GM19397 (cell line): ENCODE measurements around the gene RNF14.

Experiments
- ATAC-seq: cut with Tn5 transposase; IDR thresholded peaks from one replicate; pipeline ENCODE4 v1.9.1; 2021; ENCODE audit warnings: mild to moderate bottlenecking, moderate library complexity; ENCODE audit not compliant: unreplicated experiment

RNF14 gene

DNA sequence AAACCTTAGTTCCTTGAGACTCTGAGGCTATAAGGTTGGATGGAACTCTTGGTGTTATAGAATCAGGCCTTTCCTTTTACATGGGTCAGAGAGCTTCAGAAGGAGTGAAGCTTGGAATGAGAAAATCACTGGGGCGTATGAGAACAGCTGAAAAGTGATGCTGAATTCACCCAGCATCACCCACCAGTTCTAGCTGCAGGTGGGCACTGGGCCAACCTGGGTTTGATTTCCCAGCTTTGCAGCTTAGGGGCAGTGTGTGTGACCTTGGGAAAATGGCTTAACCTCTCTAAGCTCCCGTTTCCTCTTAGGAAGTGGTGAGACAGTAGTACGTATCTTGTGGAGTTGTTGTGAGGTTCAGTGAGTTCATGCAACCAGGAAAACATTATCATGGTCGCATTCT lies 21.6 kb upstream of the RNF14 start:
- ATAC-seq = no peak

GRCh38 chr5:141948812-141949211 lies 20.1 kb upstream of the RNF14 start:
- no peak for ATAC-seq

- no peak for ATAC-seq
Measured at GRCh38 chr5:141949511-141949910, 19.4 kb upstream of the RNF14 start.

GRCh38 chr5:141950207-141951005 lies 18.5 kb upstream of the RNF14 start:
- no peak for ATAC-seq

- peak; percentile 70 for ATAC-seq
Measured at GRCh38 chr5:141951332-141951781, 17.5 kb upstream of the RNF14 start.

GRCh38 chr5:141952020-141952419 lies 16.9 kb upstream of the RNF14 start:
- ATAC-seq = no peak

DNA sequence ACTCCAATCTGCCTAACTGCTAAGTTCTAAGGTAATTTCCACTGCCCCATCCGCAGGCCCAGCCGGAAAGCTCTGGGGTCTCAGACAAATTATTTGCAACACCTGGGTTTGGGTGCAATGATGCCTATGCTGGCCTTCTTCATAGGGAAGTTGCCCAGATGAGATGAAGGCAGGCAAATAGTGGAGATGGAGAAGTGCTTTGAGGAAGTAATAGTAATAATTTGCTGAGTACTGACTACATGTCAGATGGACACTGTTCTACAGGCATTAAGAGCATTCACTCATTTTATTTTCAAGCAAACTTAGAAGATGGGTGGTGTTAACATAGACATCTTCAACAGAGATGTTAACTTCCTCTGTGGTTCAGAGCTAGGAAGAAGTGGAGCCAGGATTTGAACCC lies 14.7 kb upstream of the RNF14 start:
- ATAC-seq = no peak

- ATAC-seq = no peak
Measured at GRCh38 chr5:141957367-141957996, 11.4 kb upstream of the RNF14 start.

DNA sequence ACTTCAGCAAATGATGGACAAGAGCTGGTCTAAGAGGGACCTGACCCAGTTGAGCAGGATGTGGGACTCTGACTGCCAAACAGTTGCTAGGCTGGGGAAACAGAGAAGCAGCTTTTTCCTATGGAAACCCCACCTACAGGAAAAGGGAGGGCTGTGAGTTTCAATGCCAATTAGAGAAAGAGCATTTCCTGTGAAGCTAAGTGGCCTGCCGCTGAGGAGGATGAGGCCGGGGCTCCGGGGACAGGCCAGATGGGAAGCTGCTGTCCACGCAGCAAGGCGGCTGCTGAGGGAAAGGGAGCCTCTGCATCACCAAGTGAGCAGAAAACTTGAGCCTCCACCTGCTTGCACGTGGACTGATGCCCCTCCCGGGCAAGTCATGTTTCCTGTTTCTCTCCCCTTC lies 10.8 kb upstream of the RNF14 start, which contains the start of gene PCDH12:
TSS of gene PCDH12 (minus strand) at position 90 of the 400 bp plus-strand sequence. CDS start 351 bp downstream, outside the sequence.
- no peak for ATAC-seq

DNA sequence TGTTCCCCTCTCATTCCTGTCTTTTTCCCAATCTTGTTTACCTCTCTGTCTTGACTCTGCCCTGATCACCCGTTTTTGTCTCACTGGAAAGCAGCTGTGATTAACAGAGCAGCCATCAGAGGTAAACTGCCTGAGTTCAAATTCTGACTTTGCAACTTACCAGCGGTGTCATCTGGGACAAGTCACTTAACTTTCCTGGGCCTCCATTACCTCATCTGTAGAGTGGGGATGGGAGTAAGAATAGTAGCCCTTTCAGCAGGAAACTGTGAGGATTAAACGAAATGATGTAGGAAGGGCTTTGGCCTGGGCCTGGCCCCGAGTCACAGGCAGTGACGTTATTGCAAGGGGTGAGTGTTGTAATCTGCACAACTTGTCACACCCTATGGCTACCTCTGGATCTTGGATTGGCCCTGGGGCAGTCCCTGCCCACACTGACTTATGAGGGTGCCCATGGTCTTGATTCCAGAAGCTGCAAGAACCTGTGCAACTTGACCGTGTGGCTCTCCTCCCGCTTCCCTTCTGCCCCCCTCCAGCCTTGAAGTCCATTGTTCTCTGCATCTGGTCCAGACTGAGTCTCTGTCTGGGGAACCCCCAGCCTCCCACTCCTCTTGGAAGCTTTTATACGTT lies 10.2 kb upstream of the RNF14 start:
- no peak for ATAC-seq

DNA sequence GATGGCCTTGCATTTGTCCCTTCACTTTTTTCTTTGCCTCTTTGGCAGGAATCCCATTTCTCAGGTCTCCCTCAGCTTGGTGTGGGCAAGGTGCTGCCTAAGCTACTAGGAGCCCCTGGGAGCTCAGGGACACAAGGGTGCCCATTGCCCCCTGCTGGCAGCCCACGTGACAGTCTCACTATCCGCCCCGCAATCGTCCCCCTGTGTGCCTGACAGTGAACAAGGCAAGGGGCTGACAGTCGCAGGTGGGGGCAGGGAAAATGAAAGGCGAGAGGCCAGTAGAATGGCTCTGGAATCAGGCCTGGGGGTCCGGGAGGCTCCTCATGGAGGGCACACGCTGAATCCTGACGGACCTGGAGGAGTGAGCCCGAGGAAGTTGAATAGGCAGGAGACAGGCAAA lies 8.9 kb upstream of the RNF14 start:
- ATAC-seq = no peak

DNA sequence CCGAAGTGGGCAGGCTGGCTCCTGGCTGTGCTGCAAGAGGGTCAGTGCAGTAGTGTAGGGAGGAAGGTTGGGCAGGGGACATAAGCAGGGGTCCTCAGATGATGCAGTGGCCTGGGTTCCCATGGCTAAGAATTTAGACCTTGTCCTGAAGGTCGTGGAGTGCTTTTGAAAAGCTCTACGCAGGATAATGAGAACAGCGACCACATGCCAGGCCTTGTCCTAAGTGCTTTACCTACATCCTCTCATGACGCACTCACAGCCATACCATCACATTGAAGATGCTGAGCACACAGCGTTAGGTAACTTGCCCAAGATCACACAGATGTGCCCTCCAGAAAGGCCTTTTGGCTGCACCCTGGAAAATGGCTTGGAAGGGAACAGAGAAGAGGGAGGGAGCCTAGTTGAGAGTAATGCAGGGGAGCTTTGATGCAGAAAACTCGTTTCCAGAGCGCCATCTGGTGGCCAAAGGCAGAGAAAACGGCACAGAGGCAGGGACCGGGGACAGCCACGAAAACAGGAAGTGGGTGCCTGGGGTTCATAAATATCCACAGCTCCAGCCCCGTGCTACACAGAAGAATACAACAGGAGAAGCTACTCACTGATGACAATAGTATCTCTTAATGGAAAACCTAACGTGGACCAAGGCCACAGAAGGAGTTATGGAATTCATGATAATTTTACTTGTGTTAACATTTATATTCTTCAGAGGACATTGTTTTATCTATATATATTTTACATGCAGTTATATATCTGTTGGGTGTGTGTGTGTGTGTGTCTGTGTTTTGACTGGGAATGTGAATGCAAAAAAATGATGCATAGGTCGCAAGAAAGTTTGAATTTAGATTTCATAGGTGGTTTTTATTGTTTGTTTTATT lies 8.2 kb upstream of the RNF14 start:
- ATAC-seq = peak; percentile 95

GRCh38 chr5:141961466-141961865 lies 7.4 kb upstream of the RNF14 start:
- no peak for ATAC-seq

DNA sequence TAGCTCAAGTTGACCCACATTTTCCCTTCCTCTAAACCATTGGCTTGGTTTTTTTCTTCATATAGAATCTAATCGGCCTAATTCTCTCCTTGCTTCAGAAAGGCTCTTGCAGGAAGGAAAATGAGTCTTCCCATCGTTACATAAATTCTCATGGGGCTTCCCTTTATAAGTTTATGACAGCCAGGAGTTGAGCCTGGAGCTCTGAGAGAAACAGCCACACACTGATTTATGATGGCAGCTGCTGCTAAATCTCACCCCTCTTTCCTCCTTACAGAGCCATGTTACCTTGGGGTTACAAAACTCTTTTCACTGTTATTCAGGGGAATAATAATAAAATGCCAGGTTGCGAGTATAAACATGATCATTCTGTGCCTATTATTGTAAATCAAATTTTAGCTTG lies 5.2 kb upstream of the RNF14 start:
- ATAC-seq = no peak

- ATAC-seq = no peak
Measured at GRCh38 chr5:141965071-141965470, 3.8 kb upstream of the RNF14 start.

- ATAC-seq = no peak
Measured at GRCh38 chr5:141966275-141966962, 2.5 kb upstream of the RNF14 start.

- no peak for ATAC-seq
Measured at GRCh38 chr5:141966963-141967333, 2.0 kb upstream of the RNF14 start.

DNA sequence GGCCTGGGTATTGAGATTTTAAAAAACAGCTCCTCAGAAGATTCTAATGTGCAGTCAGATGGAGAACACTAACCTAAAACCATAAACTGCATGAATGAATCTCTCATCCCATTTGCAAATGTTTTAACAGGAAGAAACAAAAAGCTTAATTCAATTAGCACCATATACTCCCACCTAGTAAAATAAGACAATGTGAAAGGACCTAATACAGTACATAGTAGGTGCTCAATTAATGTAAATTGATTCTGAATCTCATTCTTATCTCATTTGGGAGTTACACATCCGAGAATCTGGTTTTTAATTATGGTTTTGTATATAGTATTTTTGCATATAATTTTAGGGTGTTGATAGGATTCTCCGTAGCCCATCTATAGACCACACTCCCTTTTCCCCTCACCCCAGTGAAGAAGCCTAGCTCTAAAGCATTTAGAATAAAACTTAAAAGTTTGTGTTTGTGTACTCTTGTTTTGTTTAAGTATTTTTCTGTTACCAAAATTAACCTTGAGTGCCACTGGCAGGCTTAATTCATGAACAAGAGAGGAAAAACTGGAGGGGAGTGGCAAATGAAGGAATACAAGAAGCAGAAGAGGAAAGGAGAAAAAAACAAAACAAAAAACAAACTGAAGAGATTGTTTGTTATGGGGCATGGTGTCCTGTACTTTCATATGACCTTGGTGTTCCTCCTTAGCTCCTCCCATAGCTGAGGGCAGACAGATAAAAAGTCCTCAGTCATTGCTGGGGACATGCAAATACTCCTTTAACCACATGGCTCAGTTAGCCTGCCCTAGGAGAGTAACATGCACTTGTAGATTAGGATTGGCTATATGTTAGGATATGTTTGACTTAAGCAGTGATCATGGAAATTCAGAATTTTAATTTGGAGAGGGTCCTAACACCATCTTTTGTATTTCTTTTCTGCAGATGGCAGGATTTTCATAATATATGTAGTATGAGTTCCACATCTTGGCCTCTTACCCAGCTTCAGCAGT lies 1.2 kb downstream of the RNF14 start:
- peak; percentile 45 for ATAC-seq
